Measurements from ENCODE around the gene CHD2. TPM values are rescaled to one million over a fixed set of nuclear protein-coding genes. Genes with fewer than 3 reads are reported as not detected.

CHD2 gene
- total RNA-seq, 4 donors from 2014 or later: 149 to 299 (median 213) TPM

DNA sequence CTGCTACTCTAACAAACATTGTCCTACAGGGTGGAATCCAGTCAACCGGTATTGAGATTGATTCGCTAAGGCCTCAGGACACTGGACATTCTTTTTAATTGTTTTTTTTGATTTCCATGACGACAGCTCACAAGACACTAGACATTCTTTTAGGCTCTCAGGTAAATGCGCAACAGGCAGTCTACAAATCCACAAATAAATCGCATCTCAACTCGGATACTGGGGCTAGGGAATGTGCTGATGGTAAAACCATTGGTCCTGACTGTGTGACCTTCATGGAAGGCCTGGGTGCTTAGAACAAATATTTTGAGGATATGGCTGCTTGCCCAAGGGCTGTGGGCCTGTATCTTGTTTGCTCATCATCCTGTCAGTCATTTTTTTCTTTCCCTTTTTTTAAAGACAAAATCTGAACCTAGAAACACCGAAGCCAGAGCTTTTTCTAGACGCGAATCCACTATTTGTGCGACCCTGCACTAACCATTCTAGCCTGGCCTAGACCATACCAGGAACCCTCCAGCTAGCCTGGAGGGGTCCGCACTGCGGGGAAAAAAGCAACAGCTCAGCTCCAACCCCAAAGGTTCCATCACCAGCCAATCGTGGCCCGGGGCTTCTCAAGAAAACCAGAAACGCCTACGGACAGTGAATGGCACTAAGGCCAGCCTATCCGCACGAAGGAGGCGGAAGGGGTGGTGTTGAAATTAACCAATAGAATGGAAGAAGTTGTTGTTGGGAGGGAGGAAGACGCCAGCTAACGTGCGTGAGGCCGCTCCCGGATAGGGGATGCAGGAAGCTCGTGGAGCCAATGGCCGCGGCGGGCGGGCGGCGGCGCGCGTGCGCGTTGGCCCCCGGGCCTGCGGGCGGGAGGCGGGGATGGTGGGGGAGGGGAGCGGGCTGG lies 18.1 kb upstream of the CHD2 start:
- Histone ChIP-seq H3K4me1 (peaks cover 35 to 54% of the 10 kb centered on the region in 2 donors), H3K27me3 (no peaks in the 10 kb centered on the region), H3K36me3 (peaks cover 3 to 10% of the 10 kb centered on the region in 2 donors), H3K9me3 (no peaks in the 10 kb centered on the region), H3K4me3 (replicated peaks in 1 of 3) (peak overlapping the region in 2 of 3 donors; percentile 18 to 22), H3K27ac (peak overlapping the region; percentile 92 to 100 (median 99))
- DNase-seq: peak; percentile 98 to 99
- WGBS, 2 donors: 5 to 7% methylated on average over 31 to 40 of the region's 41 CpGs
- intact Hi-C loops (cut with DNase I): loop anchor here (2.0 kb wide), 1 partner anchor 73 kb away; no protein-coding TSS in a partner anchor
- TF ChIP-seq, protein P1, sequence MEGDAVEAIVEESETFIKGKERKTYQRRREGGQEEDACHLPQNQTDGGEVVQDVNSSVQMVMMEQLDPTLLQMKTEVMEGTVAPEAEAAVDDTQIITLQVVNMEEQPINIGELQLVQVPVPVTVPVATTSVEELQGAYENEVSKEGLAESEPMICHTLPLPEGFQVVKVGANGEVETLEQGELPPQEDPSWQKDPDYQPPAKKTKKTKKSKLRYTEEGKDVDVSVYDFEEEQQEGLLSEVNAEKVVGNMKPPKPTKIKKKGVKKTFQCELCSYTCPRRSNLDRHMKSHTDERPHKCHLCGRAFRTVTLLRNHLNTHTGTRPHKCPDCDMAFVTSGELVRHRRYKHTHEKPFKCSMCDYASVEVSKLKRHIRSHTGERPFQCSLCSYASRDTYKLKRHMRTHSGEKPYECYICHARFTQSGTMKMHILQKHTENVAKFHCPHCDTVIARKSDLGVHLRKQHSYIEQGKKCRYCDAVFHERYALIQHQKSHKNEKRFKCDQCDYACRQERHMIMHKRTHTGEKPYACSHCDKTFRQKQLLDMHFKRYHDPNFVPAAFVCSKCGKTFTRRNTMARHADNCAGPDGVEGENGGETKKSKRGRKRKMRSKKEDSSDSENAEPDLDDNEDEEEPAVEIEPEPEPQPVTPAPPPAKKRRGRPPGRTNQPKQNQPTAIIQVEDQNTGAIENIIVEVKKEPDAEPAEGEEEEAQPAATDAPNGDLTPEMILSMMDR (IDR thresholded peaks at IDR 0.05): no peak
- peak; percentile 94 for TF ChIP-seq POLR2A (IDR thresholded peaks at IDR 0.05)

DNA sequence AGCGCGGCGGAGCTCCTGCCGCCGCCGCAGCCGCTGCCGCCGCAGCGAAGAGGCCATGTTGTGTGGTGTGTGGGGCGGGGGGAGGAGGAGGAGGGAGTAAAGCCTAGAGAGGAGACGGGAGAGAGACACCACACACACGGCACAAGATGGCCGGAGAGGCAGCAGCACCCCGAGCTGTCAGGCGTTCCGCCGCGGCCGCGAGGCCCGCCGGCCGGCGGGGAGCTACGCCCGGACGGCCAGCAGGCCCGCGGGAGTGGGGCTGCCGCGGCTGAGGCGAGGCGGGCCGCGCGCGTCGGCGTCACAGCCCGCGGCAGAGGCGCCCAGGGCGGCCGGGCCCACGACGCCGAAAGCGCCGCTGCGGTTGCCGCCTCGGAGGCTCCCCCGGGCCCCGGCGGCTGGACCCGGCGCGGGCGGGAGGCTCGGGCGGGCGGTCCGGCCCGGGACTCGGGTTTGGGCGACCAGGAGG lies 17.4 kb upstream of the CHD2 start:
- WGBS, 2 donors: 0% methylated on average over 13 of the region's 67 CpGs; no CpG with 5 or more reads in 1 of the 2 donors
- TF ChIP-seq, protein P1 (IDR thresholded peaks at IDR 0.05): no peak
- TF ChIP-seq POLR2A (IDR thresholded peaks at IDR 0.05): peak; percentile 92 to 97
- H3K27ac ChIP-seq: peak overlapping the region; percentile 100
- peaks cover 33 to 57% of the 10 kb centered on the region in 2 donors for H3K4me1 ChIP-seq
- H3K36me3 ChIP-seq: peaks cover 3 to 14% of the 10 kb centered on the region in 2 donors
- H3K9me3 ChIP-seq: no peaks in the 10 kb centered on the region
- peak overlapping the region; percentile 68 to 98 (median 80) for H3K4me3 ChIP-seq (replicated peaks in 1 of 3)
- no peak for DNase-seq
- intact Hi-C loops (cut with DNase I): loop anchor here (2.0 kb wide), 1 partner anchor 74 kb away; no protein-coding TSS in a partner anchor
- H3K27me3 ChIP-seq: no peaks in the 10 kb centered on the region

DNA sequence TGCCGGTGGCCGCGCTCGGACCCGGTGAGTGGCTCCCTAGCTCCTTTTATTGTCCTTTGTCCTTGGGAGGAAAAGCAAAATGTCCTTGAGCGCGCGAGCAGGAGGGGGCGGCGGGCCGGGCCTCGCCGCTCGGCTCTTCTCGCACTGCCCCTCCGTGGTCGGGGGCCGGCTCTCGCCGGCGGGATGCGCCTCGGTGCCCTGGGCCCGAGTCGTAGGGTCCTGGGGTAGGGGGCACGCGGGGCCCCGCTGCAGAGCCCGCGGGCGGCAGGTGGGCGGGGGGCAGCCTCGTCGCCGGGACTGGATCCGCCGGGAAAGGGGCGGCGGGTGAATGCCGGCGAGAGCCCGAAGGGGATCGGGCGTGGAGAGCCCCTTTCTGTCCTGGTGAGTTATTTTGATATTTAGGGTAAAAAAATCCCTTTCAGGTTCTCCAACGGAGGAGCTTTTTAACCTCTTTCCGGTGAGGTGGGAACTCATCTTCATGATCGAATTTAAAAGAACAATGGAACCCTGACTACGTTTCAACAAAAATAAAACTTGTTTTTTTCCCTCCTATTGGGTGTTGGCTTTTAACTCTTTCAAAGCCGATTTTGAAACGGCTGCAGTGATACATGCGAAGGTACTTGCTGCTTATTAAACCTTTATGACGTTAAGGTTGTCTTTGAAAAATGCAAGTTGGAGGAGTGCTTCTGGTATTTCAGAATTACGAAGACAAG lies 16.8 kb upstream of the CHD2 start:
- H3K36me3 ChIP-seq: peaks cover 3 to 14% of the 10 kb centered on the region in 2 donors
- intact Hi-C loops (cut with DNase I): loop anchor here (2.0 kb wide), 1 partner anchor 75 kb away; no protein-coding TSS in a partner anchor
- no peaks in the 10 kb centered on the region for H3K9me3 ChIP-seq
- no peak for DNase-seq
- H3K4me3 ChIP-seq (replicated peaks in 1 of 3): peak overlapping the region; percentile 68 to 98 (median 80)
- H3K27ac ChIP-seq: peak overlapping the region; percentile 100
- WGBS, 2 donors: 0 to 1% methylated on average over 29 to 37 of the region's 53 CpGs
- TF ChIP-seq, protein P1 (IDR thresholded peaks at IDR 0.05): no peak
- TF ChIP-seq POLR2A (IDR thresholded peaks at IDR 0.05): peak in 1 of 2 donors; percentile 39
- H3K27me3 ChIP-seq: no peaks in the 10 kb centered on the region
- peaks cover 31 to 56% of the 10 kb centered on the region in 2 donors for H3K4me1 ChIP-seq

DNA sequence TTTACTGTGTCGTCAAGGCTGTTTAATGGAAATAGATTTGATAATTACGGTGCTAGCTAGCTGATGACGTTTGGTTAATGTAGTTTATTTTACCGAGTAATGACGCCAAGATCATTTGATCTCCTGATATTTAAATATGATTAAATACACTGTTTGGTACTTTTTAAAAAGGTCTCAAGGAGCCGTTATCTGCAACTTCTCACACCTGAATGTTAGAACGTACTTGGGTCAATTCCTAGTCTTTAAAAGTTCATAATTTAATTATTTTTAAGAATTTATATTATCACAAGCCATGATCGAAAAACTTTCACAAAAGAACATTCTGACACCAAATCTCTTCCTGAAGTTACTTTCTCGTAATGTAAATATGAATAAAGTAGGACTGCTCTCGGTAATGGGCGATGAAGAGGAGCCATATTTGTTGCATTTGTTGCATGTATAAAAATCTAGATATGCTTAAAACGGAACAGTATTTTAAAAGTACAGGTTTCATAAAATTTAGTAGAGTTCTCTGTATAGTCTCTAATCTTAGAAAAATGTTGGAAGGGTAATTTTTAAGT lies 16.2 kb upstream of the CHD2 start:
- H3K27ac ChIP-seq: peak overlapping the region; percentile 100

More for the DNA sequence above, 16.2 kb upstream of the CHD2 start:
- Histone ChIP-seq H3K27me3 (no peaks in the 10 kb centered on the region), H3K9me3 (no peaks in the 10 kb centered on the region), H3K4me1 (peaks cover 25 to 52% of the 10 kb centered on the region in 2 donors), H3K4me3 (replicated peaks in 1 of 3) (peak overlapping the region; percentile 68 to 98 (median 80)), H3K36me3 (peaks cover 3 to 14% of the 10 kb centered on the region in 2 donors)
- no peak for TF ChIP-seq POLR2A (IDR thresholded peaks at IDR 0.05)
- TF ChIP-seq, protein P1 (IDR thresholded peaks at IDR 0.05): no peak
- intact Hi-C loops (cut with DNase I): loop anchor here (2.0 kb wide), 1 partner anchor 75 kb away; no protein-coding TSS in a partner anchor
- no peak for DNase-seq
- 0 to 1% methylated on average over 12 of the region's 12 CpGs for WGBS, 2 donors

Measured in thyroid gland (tissue), 4 donors.